Measurements from ENCODE around the gene REV3L.
"Not testable (repeated sequence)": the region's sequence is repeated elsewhere in the genome, so short reads cannot be mapped to it uniquely, and the experiment has no call there.

REV3L gene

DNA sequence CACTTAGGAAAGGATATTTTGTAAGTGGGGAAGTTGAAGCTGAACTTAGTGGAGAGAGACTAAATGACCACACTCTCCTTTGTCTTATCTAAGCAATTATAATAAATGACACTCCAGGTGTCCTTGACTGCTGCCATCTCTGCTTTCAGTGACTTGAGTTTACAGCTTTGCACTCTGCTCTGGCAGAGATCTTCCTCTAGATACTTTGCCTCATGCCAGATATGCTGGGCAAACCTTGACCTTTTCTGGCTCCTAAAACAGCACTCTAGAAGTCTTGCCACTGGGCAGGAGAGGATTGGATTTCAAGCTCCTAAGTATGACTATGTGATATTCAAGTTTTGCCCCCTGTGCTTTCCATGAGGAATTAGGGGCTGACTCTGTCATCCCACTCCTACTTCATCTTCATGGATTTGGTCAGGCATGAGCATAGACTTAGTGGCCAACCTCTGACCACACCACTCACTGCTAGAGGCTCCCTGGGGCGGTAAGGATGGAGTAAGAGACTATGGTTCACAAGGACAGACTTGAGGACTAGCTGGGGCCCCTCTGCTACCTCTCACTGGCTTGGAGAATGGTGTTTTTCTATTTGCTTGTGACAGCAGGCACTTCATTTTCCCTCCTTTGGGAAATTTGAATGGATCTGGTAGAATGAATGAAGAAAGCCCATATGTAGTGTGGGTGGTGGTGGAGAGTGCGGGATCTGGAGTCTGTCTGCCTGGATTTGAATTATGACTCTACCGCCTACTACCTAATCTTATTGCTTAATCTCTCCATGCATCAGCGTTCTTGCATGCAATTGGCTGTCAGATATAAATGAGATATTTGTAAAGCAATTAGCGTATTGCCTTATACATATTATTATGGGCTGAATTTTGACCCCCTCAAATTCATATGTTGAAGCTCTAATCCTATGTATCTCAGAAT is 191.4 kb downstream of the REV3L start:
- DNase-seq (ENCODE audit: low spot score), result no peak

DNA sequence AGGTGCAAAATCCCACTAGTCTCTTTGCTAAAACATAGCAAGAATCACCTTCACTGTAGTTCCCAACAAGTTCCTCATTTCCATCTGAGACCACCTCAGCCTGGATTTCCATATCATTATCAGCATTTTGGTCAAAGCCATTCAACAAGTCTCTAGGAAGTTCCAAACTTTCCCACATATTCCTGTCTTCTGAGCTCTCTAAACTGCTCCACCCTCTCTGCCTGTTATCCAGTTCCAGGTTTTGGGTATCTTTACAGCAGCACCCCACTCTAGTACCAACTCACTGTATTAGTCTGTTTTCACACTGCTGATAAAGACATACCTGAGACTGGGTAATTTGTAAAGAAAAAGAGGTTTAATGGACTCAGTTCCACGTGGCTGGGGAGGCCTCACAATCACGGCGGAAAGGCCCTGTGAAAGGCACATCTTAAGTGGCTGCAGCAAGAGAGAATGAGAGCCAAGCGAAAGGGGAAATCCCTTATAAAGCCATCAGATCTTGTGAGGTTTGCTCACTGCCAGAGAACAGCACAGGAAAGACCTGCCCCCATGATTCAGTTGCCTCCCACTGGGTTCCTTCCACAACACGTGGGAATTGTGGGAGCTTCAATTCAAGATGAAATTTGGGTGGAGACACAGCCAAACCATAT is 192.2 kb downstream of the REV3L start:
- DNase-seq (ENCODE audit: low spot score), result not testable (repeated sequence)

DNA sequence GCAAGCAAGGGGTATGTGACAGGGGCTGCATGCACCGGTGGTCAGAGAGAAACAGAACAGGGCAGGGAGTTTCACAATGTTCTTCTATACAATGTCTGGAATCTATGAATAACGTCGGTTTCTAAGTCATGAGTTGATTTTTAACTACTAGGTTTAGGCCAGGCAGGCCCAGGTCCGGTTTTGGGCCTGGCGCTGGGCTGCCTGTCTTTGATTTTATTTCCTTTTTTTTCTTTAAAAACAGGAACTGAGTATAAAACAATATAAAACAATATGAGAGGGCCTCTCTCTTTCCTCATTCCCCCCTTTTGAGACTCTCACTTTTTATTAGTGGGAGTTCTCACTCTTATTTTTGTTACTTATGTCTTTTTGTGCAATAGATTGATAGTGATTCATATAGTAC is 198.7 kb downstream of the REV3L start:
- not testable (repeated sequence) for DNase-seq (ENCODE audit: low spot score)

DNA sequence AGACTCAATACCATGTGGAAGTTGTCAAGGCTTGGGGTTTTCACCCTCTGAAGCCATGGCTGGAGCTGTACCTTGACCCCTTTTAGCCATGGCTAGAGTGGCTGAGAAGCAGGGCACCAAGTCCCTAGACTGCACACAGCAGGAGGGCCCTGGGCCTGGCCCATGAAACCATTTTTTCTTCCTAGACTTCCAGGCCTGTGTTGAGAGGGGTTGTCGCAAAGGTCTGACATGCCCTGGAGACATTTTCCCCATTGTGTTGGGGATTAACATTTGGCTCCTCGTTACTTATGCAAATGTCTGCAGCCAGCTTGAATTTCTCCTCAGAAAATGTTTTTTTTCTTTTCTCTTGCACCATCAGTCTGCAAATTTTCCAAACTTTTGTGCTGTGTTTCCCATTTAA is 199.3 kb downstream of the REV3L start:
- no peak for DNase-seq (ENCODE audit: low spot score)

DNA sequence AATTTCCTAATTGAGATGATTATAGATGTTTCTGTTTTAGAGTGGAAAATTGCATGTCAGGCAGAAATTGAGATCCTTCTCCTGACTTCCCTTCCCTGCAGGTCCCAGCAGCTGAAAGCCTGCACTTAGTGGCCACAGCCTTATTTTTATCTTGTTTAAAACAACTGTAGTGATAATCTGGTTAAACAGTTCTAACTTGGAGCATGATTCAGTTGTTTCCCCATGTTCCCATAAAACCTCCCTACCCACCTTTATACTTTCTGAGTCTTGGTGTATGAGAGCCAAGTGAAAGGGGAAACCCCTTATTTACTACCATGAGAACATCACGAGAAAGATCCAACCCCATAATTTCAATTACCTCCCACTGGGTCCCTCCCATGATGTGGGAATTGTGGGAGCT is 200.5 kb downstream of the REV3L start:
- DNase-seq (ENCODE audit: low spot score), result no peak

DNA sequence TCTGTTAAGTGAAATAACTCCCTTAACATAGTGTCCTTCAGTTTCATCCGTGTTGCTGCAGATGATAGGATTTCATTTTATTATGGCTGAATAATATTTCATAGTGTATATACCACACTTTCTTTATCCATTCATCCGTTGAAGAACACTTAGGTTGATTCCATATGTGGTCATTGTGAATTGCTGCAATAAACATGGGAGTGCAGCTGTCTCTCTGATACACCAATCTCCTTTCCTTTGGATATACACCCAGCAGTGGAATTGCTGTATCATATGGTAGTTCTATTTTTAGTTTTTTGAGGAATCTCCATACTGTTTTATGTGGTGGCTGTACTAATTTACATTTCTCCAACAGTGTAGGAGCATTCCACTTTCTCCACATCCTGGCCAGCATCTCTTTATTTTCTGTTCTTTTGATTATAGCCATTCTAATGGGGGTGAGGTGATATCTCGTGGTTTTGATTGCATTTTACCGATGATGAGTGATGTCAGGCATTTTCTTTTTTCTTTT is 202.5 kb downstream of the REV3L start:
- no peak for DNase-seq (ENCODE audit: low spot score)

DNA sequence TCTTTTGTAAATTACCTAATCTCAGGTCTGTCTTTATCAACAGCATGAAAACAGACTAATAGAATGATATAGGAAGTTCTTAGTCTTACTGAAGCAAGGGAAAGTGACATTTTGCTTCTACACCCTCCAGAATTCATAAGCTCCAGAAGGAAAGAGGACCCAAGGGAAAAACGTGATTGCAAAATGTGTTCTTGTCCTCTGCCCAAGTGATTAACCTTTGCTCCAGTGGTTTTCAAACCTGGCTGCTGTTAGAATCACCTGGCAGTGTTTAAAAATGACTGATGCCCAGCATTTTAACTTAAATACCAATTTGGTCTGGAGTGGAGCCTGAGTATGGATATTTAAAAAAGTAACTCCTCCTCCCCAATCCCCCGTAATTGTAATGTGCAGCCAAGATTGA is 204.3 kb downstream of the REV3L start:
- no peak for DNase-seq (ENCODE audit: low spot score)

DNA sequence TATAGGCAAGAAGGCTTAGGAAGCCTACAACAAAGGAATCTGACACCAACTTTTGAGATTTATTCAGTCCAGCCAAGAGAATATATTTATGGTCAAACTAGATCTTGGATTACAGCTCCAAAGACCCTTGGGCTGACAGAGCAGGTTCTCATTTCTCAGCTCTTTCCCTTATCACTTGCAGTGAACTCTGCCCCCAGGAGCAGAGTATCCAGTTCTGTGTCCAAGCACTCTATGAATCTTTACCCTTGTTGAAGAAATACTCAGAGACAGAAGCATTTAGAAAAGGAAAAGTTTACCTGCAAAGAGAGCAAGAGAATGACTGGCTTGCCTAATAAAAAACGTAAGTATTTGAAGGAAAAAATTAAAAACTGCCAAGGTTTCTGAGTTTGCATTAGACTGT is 205.2 kb downstream of the REV3L start:
- DNase-seq (ENCODE audit: low spot score), result no peak

DNA sequence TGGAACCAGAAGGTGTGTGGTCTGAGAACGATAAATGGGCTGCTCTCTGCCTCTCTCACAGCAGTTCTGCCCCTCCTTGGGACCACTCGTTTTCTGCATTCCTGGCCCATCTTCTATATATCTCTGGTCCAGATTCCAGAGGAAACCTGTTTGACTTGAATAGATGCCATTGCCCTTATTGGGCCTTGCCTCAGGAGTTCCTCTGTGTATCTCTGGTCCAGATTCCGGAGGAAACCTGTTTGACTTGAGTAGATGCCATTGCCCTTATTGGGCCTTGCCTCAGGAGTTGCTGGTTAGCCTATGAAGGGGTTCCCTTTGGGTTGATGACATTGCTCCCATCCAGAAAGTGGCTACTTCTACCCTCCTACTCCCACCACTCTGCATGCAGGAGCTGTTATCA is 206.3 kb downstream of the REV3L start:
- DNase-seq (ENCODE audit: low spot score), result no peak

DNA sequence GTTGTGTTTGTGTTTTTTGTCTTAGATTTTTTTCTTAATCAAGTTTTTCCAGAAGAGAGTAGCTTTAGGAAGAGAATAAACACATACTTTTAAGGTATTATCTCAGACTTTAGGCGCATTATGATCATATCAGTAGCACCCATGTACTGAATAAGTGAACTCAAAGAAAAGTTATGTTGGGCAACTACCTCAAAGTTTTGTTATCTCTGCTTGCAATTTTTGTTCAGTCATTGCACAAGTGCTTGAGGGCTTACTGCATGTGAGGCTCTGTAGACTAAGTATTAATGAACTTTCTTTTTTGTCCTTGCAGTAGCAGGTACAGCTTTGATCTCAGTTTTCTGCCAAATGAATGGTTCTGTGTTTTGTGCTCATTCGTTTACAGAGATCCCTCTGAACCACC is 206.7 kb downstream of the REV3L start:
- DNase-seq (ENCODE audit: low spot score), result no peak

DNA sequence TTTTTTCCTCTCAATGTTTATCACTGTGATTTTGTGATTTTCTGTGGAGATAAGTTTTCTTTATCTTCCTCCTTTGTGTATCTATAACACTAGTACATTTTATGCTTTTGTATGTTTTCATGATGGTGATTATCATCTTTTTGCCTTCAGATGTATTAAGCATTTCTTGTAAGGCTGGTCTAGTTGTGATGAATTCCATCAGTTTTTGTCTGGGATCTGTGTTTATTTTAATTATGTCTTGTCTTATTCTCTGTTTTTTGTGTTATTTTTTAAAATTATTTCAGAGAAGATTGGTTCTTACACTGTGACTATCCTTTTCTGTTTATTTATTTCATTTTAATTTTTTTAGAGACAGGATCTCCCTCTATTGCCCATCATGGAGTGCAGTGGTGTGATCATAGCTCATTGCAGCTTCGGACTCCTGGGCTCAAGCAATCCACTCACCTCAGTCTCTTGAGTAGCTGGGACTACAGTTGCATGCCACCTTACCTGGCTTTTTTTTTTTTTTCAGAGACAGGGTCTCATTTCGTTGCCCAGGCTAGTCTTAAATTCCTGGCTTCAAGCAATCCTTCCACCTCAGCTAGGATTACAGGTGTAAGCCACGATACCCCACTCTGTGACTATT is 208.3 kb downstream of the REV3L start:
- DNase-seq (ENCODE audit: low spot score), result no peak

DNA sequence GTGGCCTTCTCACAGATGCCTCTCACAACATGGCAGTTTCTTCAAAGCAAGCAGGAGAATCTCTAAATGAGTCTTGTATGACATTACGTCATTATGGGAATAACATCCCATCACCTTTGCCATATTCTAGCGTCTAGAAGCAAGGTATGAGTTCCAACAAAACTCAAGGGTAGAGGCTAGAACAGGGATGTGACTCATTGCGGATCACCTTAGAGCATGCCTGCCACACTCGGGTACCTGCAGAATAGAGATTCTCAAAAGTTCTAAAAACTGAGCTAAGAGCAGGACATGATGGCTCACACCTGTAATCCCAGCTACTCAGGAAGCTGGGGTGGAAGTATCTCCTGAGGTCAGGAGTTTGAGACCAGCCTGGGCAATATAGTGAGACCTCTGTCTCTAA is 212.9 kb downstream of the REV3L start:
- DNase-seq (ENCODE audit: low spot score), result no peak

DNA sequence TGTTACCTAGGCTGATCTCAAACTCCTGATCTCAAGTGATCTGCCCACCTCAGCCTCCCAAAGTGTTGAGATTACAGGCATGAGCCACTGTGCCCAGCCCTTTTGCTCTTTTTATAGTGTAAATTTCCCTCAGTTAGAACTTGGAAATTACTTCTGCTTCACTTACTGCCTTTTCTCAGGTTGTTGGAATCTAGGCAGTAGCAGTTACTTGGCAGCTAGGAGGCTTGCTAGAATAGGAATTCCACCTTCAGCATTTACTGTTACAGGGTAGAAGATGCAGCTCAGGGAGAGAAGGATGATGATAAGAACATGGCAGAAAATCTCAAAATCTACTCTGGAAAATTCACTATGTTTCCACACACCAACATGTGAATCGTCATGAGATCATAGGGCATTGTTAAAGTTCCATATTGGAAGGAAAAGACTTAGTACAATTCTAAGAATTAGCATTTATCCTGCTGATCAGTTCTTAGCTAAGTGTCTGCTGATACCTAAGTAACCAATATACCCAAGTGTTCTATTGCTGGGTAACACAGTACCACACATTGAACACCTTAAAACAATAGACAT is 213.5 kb downstream of the REV3L start:
- no peak for DNase-seq (ENCODE audit: low spot score)

DNA sequence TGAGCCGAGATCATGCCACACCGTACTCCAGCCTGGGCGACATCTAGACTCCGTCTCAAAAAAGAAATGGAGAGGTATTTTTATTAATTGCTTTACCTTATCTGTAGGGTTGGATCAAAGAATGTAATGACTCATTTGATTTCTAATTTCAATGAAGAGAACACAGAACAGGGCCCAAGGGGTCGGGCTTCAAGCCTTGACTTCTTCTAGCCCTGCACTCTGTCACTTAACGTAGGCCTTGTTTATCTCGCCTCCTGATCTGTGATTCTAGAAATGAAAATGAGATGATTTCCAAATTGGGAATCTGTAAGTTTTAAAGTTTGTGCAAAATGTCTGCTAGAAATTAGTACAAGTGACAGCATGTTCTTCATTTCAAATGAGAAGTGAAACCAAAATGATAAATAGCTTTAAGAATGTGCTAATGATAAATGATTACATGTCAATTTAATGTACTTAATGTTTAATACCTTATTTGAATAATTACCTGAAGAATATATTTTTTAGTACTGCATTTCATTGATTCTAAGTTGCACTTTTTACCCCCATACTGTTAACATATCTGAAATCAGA is 215.2 kb downstream of the REV3L start:
- no peak for DNase-seq (ENCODE audit: low spot score)

DNA sequence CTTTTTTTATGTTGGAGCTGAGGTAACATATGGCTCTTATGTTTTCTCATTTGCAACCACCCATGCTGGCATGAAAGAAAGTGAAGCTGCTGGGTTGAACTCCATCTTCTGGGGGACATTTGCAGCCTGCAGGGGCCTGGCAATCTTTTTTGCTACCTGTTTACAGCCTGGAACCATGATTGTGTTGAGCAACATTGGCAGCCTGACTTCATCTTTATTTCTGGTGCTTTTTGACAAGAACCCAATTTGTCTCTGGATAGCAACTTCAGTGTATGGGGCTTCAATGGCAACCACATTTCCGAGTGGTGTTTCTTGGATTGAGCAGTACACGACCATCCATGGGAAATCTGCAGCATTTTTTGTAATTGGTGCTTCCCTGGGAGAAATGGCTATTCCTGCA is 216.7 kb downstream of the REV3L start:
- DNase-seq (ENCODE audit: low spot score), result no peak

DNA sequence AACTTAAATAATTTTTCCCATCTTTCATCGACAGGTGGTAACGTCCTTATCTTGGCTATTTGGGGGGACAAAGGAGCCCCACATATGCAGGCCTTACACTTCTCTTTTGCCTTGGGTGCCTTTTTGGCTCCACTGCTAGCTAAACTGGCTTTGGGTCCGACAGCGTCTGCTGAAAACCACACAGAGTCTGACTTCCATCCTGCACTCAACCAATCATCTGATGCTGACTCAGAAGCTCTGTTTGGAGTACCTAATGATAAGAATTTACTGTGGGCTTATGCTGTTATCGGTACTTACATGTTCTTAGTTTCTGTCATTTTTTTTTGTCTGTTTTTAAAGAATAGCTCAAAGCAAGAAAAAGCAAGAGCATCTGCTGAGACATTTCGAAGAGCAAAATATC is 217.2 kb downstream of the REV3L start:
- peak; percentile 68 for DNase-seq (ENCODE audit: low spot score)

DNA sequence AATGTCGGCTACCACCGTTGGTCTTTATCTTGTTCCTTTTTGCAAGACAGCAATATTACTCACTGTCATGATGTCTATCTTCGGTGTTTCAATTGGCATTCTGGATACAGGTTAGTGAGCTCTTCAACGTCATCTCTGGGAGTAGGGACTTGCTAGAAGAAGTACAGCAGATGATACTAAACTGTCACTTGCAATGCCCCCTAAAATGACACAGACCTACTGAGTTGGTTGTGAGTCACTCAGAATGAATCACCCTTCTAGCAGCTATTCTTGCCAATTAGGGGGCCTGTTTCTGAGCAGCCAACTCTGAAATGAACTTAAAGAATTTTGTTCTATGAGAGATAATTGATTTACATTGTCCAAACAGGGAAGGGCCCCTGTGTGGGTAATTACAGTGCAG is 219.2 kb downstream of the REV3L start:
- peak; percentile 56 for DNase-seq (ENCODE audit: low spot score)

DNA sequence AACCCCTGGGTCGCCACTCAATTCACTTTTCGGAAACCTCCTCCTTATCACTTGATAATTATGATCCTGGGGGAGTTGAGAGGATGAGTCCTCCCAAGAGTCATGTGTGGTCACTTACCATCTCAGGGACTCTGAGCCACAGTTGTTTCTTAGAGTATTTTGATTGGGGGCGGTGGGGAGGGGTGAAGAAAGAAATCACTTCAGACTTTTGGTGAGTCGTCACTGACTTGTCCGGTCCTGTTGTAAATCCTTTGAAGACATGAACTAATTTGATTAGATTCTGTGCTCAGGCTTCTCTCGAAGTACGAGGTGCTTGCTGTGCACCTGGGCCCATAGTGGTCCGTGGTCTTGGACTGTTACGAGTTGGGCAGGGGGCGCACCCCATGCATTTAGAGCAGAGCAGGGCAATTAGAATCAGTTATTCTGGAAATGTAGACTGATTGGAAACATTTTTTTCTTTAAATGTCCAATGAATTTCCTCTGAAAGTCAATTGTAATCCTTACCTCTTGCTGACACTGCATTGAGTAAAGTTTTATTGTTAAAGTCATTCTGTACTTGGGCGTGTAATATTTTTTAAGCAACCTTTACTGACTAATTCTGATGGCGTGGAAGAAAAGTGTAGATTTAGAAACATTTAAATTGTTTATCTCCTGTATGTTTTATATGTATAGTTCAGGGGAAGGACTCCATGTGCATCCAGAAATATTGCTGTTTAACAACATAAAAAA is 222.3 kb downstream of the REV3L start:
- DNase-seq (ENCODE audit: low spot score), result no peak

DNA sequence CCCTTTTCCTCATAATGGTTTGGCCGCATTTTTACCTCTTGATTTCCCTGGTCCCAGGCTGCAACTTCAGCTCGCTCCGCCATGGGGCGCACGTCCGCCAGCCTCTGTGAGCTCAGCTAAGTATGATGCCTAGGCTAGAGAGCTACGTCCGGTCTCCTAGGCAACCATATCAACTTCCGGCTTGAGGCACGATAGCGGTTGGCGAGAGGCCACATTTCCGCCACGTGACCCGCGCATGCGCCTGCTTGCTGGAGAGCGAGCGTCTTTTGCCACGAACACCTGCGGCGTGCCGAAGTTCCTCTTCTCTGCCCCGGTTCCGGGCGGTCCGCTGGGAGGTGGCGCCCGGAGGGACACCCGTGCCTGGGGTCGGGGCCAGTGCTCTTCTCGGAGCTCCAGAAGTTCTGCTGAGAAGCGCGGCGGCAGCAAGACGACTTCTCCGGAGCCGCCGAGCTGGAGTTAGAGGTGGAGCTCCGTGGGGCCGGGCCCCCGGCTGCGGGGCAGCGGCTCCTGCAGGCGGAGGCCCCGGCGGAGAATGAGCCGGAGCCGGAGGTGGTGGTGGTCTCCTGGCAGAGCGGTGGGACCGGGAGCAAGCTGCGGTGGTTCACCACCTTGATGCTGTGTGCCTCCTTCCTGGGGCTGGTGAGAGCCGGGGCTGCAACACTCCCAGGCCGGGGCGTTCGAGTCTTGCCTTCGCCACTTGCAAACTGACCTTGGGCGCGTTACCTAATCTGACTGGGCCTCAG is 223.8 kb downstream of the REV3L start:
- DNase-seq (ENCODE audit: low spot score), result peak; percentile 100

DNA sequence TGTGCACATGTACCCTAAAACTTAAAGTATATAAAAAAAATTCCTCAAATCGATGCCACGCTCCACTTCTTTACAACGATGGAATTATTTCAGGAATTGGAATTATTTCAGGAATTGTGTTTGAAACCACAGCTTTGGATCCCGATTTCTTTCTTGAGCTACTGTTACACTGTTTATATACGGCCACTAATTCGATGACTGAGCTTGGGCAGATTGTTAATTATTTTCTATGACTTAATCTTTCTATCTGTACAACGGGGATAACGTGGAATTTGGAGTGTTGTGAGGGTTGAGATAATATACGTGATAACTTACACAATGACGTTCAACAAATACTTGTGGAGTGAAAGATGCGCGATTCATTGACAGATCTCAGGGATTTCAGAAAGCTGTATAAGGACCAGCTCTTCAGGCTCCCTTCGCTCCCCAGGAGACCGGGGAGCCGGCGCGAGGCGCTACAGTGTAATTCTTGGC is 224.4 kb downstream of the REV3L start:
- DNase-seq (ENCODE audit: low spot score), result no peak

DNA sequence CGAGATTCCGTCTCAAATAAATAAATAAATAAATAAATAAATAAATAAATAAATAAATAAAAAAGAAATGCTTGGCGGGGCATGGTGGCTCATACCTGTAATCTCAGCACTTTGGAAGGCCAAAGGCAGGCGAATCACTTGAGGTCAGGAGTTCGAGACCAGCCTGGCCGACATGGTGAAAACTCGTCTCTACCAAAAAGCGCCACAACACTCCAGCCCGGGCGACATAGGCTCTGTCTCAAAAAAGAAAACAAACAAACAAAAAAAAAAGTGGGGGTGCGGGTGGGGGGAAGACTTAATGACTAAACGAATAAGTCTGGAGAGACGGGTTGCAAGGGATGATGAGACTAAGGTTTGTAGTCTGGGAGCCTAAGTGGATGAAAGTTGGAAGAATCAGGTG is 225.0 kb downstream of the REV3L start:
- DNase-seq (ENCODE audit: low spot score), result no peak
